ENCODE measurements around the gene KRT85. TPM values are rescaled to one million over a fixed set of nuclear protein-coding genes. Genes with fewer than 3 reads are reported as not detected.

KRT85 gene
- total and polyA plus RNA-seq, 4 donors = not detected

DNA sequence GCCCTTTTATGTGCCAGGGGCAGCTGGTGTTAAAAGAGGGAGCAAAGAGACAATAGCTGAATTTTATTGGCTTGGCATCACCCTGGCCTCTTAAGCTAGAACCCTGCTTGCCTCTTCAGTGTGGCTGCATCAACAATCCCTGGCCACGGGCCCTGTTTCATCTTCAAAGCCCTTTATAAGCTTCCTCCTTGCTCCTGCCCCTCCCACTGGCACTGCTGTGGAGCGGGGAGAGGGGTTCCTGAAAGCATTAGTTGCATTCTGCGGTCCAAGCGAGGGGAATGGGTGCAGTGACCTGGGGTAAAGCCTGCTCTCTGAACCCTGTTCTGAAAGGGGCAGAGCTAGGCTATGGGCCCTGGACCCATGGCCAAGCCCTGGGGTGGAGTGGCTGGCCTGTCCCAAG lies 45.9 kb downstream of the KRT85 start:
- H3K4me3 ChIP-seq = no peak overlapping the region
- no peaks in the 10 kb centered on the region for H3K4me1 ChIP-seq (ENCODE audit: control insufficient read depth in 5 of 5, insufficient read depth in 5 of 5, low read length in 5 of 5)
- H3K27me3 ChIP-seq (ENCODE audit: control insufficient read depth in 3 of 3, insufficient read depth in 3 of 3, low read length in 2 of 3) = peaks cover 0 to 11% (median 8%) of the 10 kb centered on the region in 3 donors
- DNase-seq (no peak), ATAC-seq (ENCODE audit: insufficient read depth, low FRiP score) (no peak)
- 64 to 70% methylated on average over 4 of the region's 4 CpGs for whole genome bisulfite sequencing, 2 donors
- H3K9ac ChIP-seq (ENCODE audit: insufficient read depth in 1 of 2, low read length in 2 of 2) = no peak overlapping the region
- no peaks in the 10 kb centered on the region for H3K36me3 ChIP-seq (ENCODE audit: control insufficient read depth in 4 of 4, insufficient read depth in 4 of 4, low read length in 4 of 4)
- TF ChIP-seq, protein P1, sequence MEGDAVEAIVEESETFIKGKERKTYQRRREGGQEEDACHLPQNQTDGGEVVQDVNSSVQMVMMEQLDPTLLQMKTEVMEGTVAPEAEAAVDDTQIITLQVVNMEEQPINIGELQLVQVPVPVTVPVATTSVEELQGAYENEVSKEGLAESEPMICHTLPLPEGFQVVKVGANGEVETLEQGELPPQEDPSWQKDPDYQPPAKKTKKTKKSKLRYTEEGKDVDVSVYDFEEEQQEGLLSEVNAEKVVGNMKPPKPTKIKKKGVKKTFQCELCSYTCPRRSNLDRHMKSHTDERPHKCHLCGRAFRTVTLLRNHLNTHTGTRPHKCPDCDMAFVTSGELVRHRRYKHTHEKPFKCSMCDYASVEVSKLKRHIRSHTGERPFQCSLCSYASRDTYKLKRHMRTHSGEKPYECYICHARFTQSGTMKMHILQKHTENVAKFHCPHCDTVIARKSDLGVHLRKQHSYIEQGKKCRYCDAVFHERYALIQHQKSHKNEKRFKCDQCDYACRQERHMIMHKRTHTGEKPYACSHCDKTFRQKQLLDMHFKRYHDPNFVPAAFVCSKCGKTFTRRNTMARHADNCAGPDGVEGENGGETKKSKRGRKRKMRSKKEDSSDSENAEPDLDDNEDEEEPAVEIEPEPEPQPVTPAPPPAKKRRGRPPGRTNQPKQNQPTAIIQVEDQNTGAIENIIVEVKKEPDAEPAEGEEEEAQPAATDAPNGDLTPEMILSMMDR (IDR thresholded peaks at IDR 0.05; ENCODE audit: control extremely low read depth, extremely low read depth) = no peak
- H3K27ac ChIP-seq (ENCODE audit: low read depth in 1 of 2, low read length in 1 of 2) = no peak overlapping the region
- H3K9me3 ChIP-seq (ENCODE audit: control insufficient read depth in 4 of 4, insufficient read depth in 3 of 4, low read length in 3 of 4) = no peaks in the 10 kb centered on the region

- TF ChIP-seq, protein P1 (IDR thresholded peaks at IDR 0.05; ENCODE audit: control extremely low read depth, extremely low read depth) = no peak
- ATAC-seq (ENCODE audit: insufficient read depth, low FRiP score) (no peak), DNase-seq (no peak)
- no peak within 1 kb of the TSS for H3K27ac ChIP-seq (ENCODE audit: low read depth in 1 of 2, low read length in 1 of 2)
- 70 to 73% methylated on average over 30 to 35 of the region's 35 CpGs for WGBS, 2 donors
- H3K27me3 ChIP-seq (ENCODE audit: control insufficient read depth in 3 of 3, insufficient read depth in 3 of 3, low read length in 2 of 3) = peaks cover 0 to 11% (median 8%) of the 10 kb centered on the region in 3 donors
- H3K9me3 ChIP-seq (ENCODE audit: control insufficient read depth in 4 of 4, insufficient read depth in 3 of 4, low read length in 3 of 4) = no peaks in the 10 kb centered on the region
- H3K4me3 ChIP-seq = no peak within 1 kb of the TSS
- H3K9ac ChIP-seq (ENCODE audit: insufficient read depth in 1 of 2, low read length in 2 of 2) = no peak within 1 kb of the TSS
- no peaks in the 10 kb centered on the region for H3K4me1 ChIP-seq (ENCODE audit: control insufficient read depth in 5 of 5, insufficient read depth in 5 of 5, low read length in 5 of 5)
- no peaks in the 10 kb centered on the region for H3K36me3 ChIP-seq (ENCODE audit: control insufficient read depth in 4 of 4, insufficient read depth in 4 of 4, low read length in 4 of 4)
Observed at GRCh38 chr12:52320784-52321400, 46.4 kb downstream of the KRT85 start, which contains the start of gene KRT83. KRT83 (minus strand) TSS chr12:52321398; CDS start chr12:52321335, 63 bp downstream.

- H3K4me1 ChIP-seq (ENCODE audit: control insufficient read depth in 5 of 5, insufficient read depth in 5 of 5, low read length in 5 of 5) = no peaks in the 10 kb centered on the region
- ATAC-seq (ENCODE audit: insufficient read depth, low FRiP score) (no peak), DNase-seq (no peak)
- no peak overlapping the region for H3K27ac ChIP-seq (ENCODE audit: low read depth in 1 of 2, low read length in 1 of 2)
- H3K9me3 ChIP-seq (ENCODE audit: control insufficient read depth in 4 of 4, insufficient read depth in 3 of 4, low read length in 3 of 4) = no peaks in the 10 kb centered on the region
- H3K9ac ChIP-seq (ENCODE audit: insufficient read depth in 1 of 2, low read length in 2 of 2) = no peak overlapping the region
- WGBS, 2 donors = 70 to 72% methylated on average over 11 of the region's 11 CpGs
- no peak overlapping the region for H3K4me3 ChIP-seq
- peaks cover 0 to 11% (median 8%) of the 10 kb centered on the region in 3 donors for H3K27me3 ChIP-seq (ENCODE audit: control insufficient read depth in 3 of 3, insufficient read depth in 3 of 3, low read length in 2 of 3)
- TF ChIP-seq, protein P1 (IDR thresholded peaks at IDR 0.05; ENCODE audit: control extremely low read depth, extremely low read depth) = no peak
- no peaks in the 10 kb centered on the region for H3K36me3 ChIP-seq (ENCODE audit: control insufficient read depth in 4 of 4, insufficient read depth in 4 of 4, low read length in 4 of 4)
Observed at GRCh38 chr12:52319097-52319496, 48.2 kb downstream of the KRT85 start.

Data from lung (tissue), 12 donors.